Middle frontal gyrus (tissue), 1 donor: ENCODE measurements around the gene BAMBI.
A peak's percentile ranks its signal among the peaks of the same experiment; 100 is the strongest.

Experiments
- DNase-seq: peaks from one replicate; pipeline ENCODE4 v3.0.0-alpha.2; 2015; ENCODE audit warnings: low spot score; ENCODE audit errors: extremely low spot score

BAMBI gene

DNA sequence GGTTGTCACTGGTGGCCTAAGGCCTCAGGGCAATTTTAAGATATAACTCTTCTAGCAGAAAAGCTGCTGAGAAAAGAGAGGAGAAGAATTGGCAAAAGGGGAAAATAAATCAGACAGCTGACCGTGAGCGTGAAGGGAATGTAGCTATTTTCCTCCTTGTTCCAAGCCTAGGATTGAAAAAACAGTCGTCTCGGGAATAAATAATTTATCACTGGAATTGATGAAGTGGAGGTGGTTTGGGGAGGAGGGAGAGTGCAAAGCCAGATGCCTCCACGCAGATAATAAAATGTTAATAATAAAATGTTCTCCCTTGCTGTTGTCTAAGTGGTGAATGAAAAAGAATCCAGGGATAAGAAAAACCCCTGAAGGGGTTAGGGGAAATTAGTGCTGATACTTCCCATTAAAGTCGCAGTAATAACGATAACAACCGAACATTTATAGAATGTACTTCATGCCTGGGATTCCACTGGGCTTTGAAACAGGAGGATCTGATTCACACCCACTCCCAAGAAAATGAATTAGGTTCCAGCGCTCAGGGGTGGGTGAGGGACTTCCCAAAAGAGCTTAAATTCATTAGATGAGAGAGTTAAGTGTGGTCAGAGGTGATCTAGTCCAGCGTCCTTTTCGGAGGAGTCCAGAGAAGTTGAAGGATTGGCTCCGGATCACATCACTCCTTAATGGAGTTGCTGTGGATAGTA lies 27.3 kb downstream of the BAMBI start:
- no peak for DNase-seq

DNA sequence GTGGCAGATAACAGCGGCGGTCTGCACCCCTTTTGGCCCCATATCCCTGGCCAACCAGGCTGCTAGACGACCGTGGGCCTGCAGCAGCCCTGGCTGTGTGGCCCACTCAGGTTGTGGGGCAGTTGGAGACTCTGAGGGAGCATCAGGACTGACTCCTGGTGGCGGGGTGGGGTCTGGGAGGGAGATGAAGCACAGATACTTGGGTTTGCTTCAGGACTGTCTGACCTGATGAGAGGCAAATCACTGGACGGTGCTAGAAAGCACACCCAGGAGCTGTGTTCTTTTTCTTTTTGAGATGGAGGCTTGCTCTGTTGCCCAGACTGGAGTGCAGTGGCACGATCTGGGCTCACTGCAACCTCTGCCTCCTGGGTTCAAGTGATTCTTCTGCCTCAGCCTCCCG lies 28.2 kb downstream of the BAMBI start:
- DNase-seq, result no peak

DNA sequence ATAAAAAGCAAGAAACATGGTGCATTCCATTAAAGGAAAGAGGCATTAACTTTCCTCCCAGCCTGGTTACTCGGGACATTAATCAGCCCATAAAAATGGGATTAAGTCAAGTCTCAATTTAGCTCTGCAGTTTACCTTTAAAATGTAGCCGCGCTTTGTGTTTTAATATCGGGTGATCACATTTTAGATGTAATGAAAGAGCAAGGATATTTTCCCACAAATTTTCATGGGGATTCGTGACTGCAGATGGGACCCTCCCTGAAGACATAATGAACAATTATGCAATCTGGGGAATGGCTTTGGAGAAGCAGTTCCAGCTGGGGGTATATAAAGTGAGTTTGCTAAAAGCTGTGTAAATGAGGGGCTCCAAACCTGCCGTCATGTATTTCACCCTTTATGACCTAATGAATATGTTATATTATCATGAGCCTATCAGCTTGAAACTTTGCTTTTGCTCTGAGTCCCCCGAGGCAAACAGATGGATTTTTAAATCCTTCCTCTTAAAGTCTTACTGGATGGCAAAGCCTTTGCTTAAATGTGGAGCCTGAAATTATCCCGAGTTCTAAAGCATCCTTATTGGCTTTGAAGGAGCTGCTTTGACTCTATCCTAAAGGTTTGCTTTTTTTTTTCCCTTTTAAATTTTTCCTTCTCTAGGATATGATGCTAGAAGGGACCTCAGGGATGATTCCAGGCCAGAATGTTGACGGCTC lies 31.8 kb downstream of the BAMBI start:
- DNase-seq, result no peak

DNA sequence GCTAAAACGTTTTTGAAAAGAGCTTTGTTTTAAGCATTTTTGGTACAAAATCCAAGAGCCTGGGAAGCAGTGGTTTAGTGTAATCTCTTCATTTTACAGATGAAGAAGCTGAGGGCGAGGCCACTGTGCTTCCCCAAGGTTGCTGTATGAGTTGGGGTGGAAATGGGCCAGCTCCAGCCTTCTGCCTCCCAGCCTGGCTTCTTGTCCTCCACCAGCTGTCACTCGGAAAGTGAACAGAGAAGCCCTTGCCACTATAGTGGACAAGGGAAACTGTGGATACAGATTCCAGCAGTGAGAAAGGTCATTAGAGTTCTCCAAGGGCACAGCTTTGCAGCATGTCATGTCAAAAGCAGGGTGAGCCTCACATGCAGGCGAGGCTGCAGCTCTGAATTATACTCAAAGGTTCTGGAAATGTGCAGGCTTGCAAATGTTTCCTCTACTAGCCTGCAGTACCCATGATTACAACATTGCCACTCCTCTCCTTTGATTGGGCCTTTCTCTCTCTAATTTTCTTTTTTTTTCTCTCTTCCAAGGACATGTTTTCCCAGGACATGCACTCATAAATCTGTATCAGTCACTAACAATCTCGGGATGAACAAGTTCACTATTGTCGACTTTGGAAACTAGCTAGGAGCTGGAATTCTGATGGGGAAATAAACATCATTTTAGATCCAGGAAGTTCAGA lies 33.0 kb downstream of the BAMBI start:
- DNase-seq, result no peak

DNA sequence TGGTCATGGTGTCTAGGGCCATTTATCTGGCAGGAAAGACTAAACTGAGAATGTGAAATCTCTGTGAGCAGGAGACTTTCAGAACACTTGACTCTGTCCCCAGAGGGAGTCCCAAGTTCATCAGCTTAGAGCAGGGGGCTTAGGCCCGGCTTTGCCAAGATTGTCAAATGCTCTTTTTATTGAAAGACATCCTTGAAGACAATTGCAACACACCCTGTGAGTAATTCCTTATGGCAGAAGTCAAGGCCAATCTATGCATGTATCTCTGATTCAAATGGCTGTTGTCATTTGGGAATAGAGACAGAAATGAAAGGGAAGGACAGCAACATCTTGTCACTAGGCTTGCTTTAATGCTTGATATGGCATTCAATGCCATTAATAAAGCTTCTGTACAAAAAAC lies 33.7 kb downstream of the BAMBI start:
- DNase-seq, result no peak

DNA sequence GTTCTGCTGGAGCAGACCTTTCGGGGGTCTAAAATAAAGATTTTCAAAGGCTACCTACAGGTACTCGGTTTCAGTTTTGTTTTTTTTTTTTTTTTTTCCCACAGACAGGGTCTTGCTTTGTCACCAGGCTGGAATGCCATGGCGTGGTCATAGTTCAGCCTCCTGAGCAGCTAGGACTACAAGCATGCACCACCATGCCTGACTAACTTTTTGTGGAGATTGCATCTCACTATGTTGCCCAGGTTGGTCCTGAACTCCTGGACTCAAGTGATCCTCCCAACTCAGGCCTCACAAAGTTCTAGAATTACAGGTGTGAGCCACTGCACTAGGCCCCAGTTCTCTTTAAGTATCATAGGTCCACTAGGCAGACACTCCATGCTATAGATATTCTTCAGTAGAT lies 34.5 kb downstream of the BAMBI start:
- no peak for DNase-seq

DNA sequence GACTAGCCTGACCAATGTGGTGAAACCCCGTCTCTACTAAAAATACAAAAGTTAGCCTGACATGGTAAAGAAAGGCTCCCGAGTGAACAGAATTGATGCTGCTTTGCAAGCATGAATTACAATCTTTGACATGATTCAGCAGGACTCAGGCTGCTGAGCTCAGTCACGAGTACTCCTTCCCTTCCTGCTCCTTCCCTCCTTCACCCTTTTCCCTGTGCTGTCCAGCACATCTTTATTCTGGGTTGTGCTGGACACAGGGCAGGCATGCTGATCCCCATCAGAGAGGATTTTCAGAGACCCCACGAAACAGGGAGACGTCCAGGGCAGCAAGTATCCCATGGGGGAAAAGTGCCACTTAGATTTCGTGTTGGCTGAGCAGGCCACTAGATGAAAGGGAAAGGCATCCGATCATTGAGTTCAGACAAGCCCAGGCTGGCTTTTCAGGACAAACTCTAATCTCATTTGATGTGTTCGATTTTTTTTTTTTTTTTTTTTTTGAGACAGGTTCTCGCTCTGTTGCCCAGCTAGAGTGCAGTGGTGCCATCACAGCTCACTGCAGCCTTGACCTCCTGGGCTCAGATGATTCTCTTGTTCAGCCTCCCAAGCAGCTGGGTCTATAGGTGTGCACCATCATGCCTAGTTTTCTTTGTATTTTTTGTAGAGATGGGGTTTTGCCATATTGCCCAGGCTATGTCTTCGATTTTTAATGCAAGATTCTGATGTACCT lies 36.5 kb downstream of the BAMBI start:
- DNase-seq, result no peak

DNA sequence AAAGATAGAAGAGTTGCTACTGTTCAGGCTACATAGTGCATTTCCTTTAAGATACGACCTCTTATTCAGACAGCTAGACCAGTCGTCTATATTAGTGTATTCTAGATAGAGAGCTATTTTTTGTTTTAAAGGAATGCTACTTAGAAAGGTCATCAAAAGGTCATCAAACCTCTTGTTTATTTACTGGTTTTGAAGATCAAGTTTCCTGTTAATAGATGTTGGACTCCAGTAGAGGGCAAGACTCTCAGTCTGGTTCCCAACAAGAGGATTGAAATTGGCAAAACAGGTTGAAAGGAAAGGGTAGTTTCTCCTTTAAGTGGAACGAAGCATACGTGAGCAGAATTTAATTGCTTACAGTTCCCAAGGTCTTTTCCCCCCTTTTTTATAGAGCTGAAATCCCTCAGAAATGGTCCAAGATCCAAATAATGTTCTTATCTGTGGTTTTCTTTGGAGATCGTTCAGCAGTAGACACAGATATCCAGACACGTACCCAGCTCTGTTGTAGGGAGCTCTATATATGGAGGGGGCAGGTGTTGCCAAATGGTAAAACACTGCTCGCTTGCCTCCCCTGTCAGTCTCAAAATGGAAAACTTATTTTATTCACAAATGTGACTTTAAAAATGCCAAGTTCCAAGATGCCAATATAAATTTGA lies 37.2 kb downstream of the BAMBI start:
- no peak for DNase-seq

DNA sequence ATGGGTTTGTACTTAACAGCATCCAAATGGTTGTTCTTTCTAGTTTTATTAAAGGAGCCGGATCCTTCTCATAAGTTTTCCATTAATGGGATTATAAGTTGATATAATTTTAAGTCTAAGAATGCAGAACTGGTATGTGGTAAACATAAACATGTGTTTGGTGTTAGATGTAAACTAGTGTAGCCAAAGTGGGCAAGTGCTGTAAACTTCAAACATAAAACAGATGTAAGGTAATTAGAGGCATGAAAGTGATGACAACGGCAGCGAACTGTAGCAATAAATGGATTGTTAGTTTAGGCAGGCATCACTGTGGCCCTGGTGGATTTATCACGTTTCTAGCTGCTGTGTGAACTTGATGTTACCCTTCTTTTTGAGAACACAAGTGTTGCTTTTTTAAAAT lies 37.9 kb downstream of the BAMBI start:
- DNase-seq, result no peak

DNA sequence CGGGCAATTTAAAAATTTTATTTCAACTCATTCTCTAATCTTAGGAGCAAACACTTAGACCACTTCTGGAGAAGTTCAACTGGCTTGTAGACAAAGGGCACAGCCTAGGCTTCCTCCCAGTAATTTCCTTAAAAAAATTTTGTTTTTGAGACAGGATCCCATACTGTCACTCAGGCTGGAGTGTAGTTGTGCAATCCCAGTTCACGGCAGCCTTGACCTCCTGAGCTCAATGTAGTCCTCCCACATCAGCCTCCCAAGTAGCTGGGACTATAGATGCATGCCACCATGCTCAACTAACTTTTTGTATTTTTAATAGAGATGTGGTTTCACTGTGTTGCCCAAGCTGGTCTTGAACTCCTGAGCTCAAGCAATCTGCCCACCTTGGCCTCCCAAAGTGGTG lies 38.4 kb downstream of the BAMBI start:
- no peak for DNase-seq

DNA sequence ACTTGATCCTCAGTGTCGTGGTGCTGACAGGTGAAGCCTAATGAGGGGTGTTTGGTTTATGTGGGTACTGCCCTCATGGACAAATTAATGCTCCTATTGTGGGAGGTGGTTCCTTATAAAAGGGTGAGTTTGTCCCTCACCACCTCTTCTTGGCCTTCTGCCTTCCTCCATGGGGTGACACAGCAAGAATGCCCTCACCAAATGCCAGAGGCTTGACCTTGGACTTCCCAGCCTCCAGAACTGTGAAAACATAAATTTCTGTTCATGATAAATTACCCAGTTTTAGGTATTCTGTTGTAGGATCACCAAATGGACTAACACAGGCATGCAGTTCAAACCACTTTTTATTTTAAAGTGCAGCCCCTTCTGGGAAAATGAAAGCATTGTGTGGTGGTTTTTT lies 39.4 kb downstream of the BAMBI start:
- no peak for DNase-seq

DNA sequence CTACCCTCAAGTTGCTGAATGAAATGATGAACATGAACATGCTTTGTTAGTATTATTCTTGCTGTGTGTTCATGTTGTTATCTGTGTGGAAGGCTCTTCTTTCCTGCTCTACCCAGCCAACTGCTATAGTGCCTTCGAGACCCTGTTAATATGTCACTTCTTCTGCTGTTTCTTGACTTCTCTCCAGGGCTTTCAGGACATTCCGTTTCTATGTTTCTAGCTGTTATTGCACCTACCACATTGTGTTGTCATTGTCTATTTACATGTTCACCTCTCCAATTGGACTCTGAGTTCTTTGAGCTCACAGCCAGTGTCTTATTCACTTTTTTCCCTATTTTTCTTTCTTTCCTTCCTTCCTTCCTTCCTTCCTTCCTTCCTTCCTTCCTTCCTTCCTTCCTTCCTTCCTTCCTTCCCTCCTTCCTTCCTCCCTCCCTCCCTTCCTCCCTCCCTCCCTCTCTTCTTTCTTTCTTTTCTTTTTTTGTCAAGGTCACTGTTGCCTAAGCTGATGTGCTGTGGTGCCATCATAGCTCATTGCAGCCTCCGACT lies 40.4 kb downstream of the BAMBI start:
- DNase-seq, result no peak

DNA sequence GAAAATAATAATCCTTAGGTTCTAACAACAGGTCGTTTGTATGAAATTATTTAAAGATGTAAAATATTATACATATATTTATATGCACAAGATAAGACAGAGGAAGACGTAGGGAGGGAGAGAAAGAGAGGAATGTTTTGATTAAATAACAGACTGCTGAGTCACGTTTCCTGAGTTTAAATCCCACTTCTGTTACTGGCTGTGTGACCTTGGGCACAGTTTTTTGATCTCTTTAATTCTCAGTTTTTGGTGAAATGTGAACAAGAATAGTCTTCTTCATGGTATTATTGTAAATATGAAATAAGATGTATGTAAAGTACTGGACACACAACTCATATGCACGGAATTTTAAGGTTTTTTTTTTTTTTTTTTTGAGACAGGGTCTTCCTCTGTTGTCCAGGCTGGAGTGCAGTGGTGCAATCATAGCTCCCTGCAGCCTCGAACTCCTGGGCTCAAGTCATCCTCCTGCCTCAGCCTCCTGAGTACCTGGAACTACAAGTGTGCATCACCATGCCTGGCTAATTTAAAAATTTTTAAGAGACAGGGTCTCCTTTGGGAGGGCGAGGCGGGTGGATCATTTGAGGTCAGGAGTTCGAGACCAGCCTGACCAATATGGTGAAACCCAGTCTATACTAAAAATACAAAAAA lies 42.6 kb downstream of the BAMBI start:
- DNase-seq, result no peak

DNA sequence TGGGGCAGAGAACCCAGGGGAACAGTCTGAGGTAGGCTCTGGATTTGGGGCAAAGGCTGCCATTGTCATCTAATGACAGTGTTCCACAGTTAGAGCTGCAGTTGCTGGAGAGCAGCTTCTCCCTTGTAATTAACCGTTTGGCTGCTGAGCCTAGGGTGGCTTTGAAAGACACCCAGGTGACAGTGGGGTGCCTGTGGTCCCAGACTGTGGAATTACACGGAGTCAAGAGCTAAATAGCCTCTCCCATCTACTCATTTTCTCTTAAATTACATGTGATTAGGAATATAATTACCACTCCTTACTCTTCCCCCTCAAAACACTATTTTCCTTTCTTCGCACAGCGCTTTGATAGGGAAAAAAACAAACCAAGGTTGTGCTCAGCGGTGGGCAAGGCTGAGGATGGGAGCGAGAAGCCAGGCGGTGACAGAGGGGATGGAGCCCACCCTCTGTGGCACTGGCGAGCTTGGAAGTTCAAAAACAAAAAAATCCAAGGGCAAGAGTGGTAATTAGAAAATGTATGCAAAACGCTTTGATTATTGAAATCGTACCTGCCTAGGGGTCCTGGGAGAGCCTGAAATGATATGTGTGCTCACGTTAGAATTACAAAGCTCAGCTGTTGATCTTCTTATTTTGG lies 44.1 kb downstream of the BAMBI start:
- DNase-seq, result no peak

DNA sequence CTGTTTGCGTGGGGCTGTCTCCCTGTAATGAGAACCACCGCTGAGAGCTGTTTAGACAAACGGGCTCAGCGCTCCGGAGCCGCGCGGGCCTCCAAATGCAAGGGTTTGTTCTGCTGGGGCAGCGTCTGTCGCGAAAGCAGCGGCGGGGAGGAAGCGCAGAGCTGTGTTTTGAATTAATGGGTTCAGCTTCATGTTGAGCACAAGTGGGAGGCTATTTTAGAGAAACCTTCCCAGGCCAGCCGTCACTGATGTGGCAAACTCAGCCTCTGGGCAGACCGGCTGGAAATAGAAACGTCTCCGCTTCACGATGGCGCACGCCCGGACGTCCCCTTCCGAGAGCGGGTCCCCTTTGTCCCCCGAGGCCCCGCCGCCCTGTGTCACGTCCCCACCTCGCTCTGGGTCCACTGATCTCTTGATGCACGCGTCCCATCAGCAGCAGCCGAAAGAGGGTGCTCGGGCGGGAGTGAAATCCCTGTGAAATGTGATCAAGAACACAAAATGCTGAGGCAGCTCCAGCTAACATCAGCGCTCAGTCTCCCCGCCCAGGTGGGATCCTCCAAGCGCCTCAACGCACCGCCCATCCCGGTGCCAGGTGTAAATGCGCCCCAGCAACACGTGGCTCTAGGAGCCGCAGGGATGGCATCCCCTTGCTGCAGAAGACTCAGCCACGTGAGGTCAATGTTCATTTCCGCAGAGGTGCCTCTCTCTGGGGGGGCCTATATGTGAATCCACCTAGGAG lies 44.9 kb downstream of the BAMBI start:
- peak; percentile 39 for DNase-seq

DNA sequence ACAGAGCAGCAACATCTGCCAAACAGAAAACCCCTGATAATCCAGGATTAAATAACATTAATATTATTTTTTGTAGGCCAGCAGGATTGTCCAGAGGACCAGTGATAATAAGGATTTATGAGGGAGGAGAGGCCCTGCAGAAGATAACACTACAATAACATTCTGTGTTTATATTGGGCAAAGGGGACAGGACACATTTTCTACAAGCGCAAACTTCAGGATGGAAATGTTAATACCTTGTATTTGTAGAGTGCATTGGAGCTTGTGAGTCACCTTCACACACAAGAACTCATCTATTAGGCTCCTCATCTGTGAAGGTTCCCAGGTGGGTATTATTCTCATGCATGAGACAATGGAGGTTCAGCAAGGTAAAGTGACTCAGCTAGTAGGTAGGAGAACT lies 51.0 kb downstream of the BAMBI start:
- DNase-seq, result no peak

DNA sequence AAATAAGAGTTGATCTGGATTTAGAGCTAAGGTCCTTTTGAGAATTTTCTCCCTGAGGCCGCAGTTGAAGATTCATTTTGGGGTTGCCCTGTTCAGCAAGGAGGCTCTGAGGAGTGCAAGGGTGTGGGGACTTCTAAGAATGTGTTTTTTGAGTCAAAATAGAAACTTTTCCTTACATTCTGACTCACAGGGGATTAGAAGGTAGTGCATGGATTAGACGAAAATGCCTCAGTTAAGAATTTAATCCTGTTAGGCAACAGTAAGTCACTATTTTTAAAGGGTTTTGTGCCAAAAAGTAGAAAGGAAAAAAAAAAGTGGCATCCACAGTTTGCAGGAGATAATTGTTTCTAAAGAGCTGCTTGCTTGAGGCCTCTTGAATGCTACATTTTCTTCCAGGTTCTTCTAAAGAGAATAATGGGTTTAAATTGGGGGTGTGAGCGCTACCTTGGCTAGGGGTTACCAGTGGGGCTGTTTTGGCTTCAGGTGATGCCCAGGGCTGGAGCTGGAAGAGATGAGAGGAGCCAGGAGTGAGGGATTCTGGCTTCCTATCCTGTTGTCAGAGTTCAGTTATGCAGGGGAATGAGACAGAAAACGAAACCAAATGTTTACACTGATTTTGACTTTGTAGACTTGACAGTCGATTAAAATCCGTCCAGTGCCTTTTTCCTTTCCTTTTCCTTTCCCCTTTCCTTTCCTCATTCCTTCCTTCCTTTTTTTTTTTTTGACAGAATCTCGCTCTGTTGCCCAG lies 52.9 kb downstream of the BAMBI start:
- DNase-seq, result no peak

DNA sequence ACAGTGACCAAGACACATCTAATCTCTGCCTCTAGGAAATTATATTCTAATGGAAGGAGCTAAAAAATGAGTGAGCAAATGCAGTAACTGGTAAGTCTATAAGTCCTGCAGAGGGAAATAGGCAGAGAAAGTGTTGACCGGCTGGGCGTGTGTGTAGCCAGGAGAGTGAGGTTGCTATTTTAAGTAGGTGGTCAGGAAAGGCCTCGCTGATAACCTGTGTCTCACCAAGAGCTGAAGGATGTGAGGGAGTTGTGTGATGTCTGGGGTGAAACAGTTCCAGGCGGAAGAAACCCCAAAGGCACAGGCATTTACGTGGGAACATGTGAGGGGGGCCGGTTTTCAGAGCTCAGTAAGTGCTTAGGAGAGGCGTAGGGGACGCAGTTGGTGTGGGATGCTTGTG lies 54.8 kb downstream of the BAMBI start:
- DNase-seq, result no peak
